ENCODE measurements around the gene EPB41. TPM values are rescaled to one million over a fixed set of nuclear protein-coding genes. Genes with fewer than 3 reads are reported as not detected.
A peak's percentile ranks its signal among the peaks of the same experiment; 100 is the strongest.

EPB41 gene
- total RNA-seq, 1 experiment from 2014 or later = 20.2 TPM

GRCh38 chr1:28890836-28891235 is 23.5 kb upstream of the EPB41 start:
- no TSS peak for BruUV-seq (replicated peaks)
- Histone ChIP-seq H3K4me1 (ENCODE audit: control insufficient read depth, insufficient read depth, low read length) (peaks cover 3% of the 10 kb centered on the region; the same call in 1 of the 2 replicates), H3K4me3 (ENCODE audit: low read depth in 2 of 2, low read length in 2 of 2) (no peak overlapping the region), H3K36me3 (ENCODE audit: control insufficient read depth, insufficient read depth, low read length) (no peaks in the 10 kb centered on the region; the same call in 1 of the 2 replicates), H3K9me3 (ENCODE audit: control insufficient read depth, insufficient read depth, low read depth, low read length) (no peaks in the 10 kb centered on the region), H3K27me3 (ENCODE audit: control insufficient read depth, insufficient read depth, low read length) (no peaks in the 10 kb centered on the region), H3K27ac (ENCODE audit: low read length) (no peak overlapping the region)
- POLR2A ChIA-PET = no interaction called here
- CTCF ChIA-PET = interaction anchor here (1.0 to 1.1 kb wide), 2 partner anchors 143 to 233 kb away, joined by 3 read pairs; no protein-coding TSS in a partner anchor
- intact Hi-C loops (cut with micrococcal nuclease; ENCODE audit: unreplicated experiment) = no loop called here
- in situ Hi-C loops (cut with HindIII; ENCODE audit: low pct_unique_long_range_greater_than_20kb, low sequenced_read_pairs) = no loop called here
- DNase-seq (ENCODE audit: low read depth, low spot score) (no peak), ATAC-seq (no peak)
- TF ChIP-seq REST (IDR thresholded peaks at IDR 0.05; ENCODE audit: insufficient read depth in 1 of 2, low read depth in 2 of 2, low read length in 1 of 2) (no peak), TCF7L2 (IDR thresholded peaks at IDR 0.05; ENCODE audit: low read depth, low read length) (no peak), POLR2AphosphoS5 (IDR thresholded peaks at IDR 0.05; ENCODE audit: low read depth, low read length) (no peak), SIN3A (IDR thresholded peaks at IDR 0.05; ENCODE audit: borderline replicate concordance, insufficient read depth, low read depth, low read length) (no peak)
- TF ChIP-seq, protein P1, sequence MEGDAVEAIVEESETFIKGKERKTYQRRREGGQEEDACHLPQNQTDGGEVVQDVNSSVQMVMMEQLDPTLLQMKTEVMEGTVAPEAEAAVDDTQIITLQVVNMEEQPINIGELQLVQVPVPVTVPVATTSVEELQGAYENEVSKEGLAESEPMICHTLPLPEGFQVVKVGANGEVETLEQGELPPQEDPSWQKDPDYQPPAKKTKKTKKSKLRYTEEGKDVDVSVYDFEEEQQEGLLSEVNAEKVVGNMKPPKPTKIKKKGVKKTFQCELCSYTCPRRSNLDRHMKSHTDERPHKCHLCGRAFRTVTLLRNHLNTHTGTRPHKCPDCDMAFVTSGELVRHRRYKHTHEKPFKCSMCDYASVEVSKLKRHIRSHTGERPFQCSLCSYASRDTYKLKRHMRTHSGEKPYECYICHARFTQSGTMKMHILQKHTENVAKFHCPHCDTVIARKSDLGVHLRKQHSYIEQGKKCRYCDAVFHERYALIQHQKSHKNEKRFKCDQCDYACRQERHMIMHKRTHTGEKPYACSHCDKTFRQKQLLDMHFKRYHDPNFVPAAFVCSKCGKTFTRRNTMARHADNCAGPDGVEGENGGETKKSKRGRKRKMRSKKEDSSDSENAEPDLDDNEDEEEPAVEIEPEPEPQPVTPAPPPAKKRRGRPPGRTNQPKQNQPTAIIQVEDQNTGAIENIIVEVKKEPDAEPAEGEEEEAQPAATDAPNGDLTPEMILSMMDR (IDR thresholded peaks at IDR 0.05) = no peak

- Histone ChIP-seq H3K4me3 (ENCODE audit: low read depth in 2 of 2, low read length in 2 of 2) (no peak overlapping the region), H3K27ac (ENCODE audit: low read length) (no peak overlapping the region), H3K9me3 (ENCODE audit: control insufficient read depth, insufficient read depth, low read depth, low read length) (no peaks in the 10 kb centered on the region), H3K36me3 (ENCODE audit: control insufficient read depth, insufficient read depth, low read length) (no peaks in the 10 kb centered on the region; the same call in 1 of the 2 replicates), H3K27me3 (ENCODE audit: control insufficient read depth, insufficient read depth, low read length) (no peaks in the 10 kb centered on the region), H3K4me1 (ENCODE audit: control insufficient read depth, insufficient read depth, low read length) (peaks cover 3% of the 10 kb centered on the region; the same call in 1 of the 2 replicates)
- DNase-seq (ENCODE audit: low read depth, low spot score) (no peak), ATAC-seq (no peak)
- intact Hi-C loops (cut with micrococcal nuclease; ENCODE audit: unreplicated experiment) = no loop called here
- CTCF ChIA-PET = interaction anchor here (1.0 to 1.1 kb wide), 2 partner anchors 143 to 233 kb away, joined by 3 read pairs; no protein-coding TSS in a partner anchor
- TSS peak; percentile 55 for BruUV-seq (replicated peaks)
- POLR2A ChIA-PET = interaction anchor here (0.5 to 0.6 kb wide), 2 partner anchors 95 to 143 kb away, joined by 4 to 5 read pairs; no protein-coding TSS in a partner anchor
- in situ Hi-C loops (cut with HindIII; ENCODE audit: low pct_unique_long_range_greater_than_20kb, low sequenced_read_pairs) = no loop called here
- TF ChIP-seq TCF7L2 (IDR thresholded peaks at IDR 0.05; ENCODE audit: low read depth, low read length) = no peak
- no peak for TF ChIP-seq REST (IDR thresholded peaks at IDR 0.05; ENCODE audit: insufficient read depth in 1 of 2, low read depth in 2 of 2, low read length in 1 of 2)
- no peak for TF ChIP-seq SIN3A (IDR thresholded peaks at IDR 0.05; ENCODE audit: borderline replicate concordance, insufficient read depth, low read depth, low read length)
- no peak for TF ChIP-seq POLR2AphosphoS5 (IDR thresholded peaks at IDR 0.05; ENCODE audit: low read depth, low read length)
- TF ChIP-seq, protein P1 (IDR thresholded peaks at IDR 0.05) = no peak
Observed at GRCh38 chr1:28891256-28891655, 23.1 kb upstream of the EPB41 start.
